ENCODE measurements around the gene CCDC28B. TPM values are rescaled to one million over a fixed set of nuclear protein-coding genes. Genes with fewer than 3 reads are reported as not detected.
A peak's percentile ranks its signal among the peaks of the same experiment; 100 is the strongest.

CCDC28B gene
- polyA plus RNA-seq, 3 donors, result 2.5 to 5.6 (median 3.7) TPM

GRCh38 chr1:32228771-32229170 is 28.4 kb downstream of the CCDC28B start:
- no peak for DNase-seq
- Mint-ChIP-seq H3K9me3 (no peaks in the 10 kb centered on the region), H3K4me3 (no peak overlapping the region), H3K4me1 (peaks cover 4% of the 10 kb centered on the region), H3K27ac (peak overlapping the region in 1 of 7 donors; percentile 69), H3K27me3 (ENCODE audit: low read depth in 3 of 3) (peaks cover 0 to 2% (median 2%) of the 10 kb centered on the region in 3 donors), H3K36me3 (peaks cover 61 to 86% of the 10 kb centered on the region in 2 donors)
- intact Hi-C loops (cut with micrococcal nuclease), result loop anchor here in 1 of 2 donors (10.0 kb wide), 1 partner anchor 166 kb away; the partner anchor contains the start of gene BSDC1
- no peaks in the 10 kb centered on the region for H4K20me1 ChIP-seq (ENCODE audit: insufficient read depth, low read length)
- no peak overlapping the region for H3K27ac ChIP-seq (ENCODE audit: low read depth in 1 of 2, low read length in 2 of 2)
- no peak overlapping the region for H3K4me2 ChIP-seq (replicated peaks; ENCODE audit: extremely low read depth, low read length, poor library complexity, severe bottlenecking)
- no peaks in the 10 kb centered on the region for H3K4me1 ChIP-seq (ENCODE audit: control insufficient read depth in 1 of 2, insufficient read depth in 2 of 2, low read length in 2 of 2)
- no peak for TF ChIP-seq CTCF (IDR thresholded peaks at IDR 0.05)
- no peak overlapping the region for H2AFZ ChIP-seq (ENCODE audit: insufficient read depth, low read depth, low read length, poor library complexity, severe bottlenecking)
- H3K27me3 ChIP-seq (ENCODE audit: control insufficient read depth in 2 of 2, insufficient read depth in 2 of 2, low read length in 2 of 2), result no peaks in the 10 kb centered on the region
- no CpG with 5 or more reads among the region's 3 CpGs for WGBS (ENCODE audit: insufficient coverage)
- no peak overlapping the region for H3K4me3 ChIP-seq (replicated peaks in 1 of 3; ENCODE audit: low read depth in 2 of 3, low read length in 3 of 3)
- H3K9ac ChIP-seq (ENCODE audit: insufficient read depth, low read length, poor library complexity, severe bottlenecking), result no peak overlapping the region
- peaks cover 62 to 82% of the 10 kb centered on the region in 2 donors for H3K36me3 ChIP-seq (replicated peaks in 1 of 2; ENCODE audit: control insufficient read depth in 1 of 2, insufficient read depth in 2 of 2, low read length in 2 of 2)
- H3K9me3 ChIP-seq (replicated peaks in 1 of 2; ENCODE audit: control insufficient read depth in 1 of 2, insufficient read depth in 1 of 2, low read length in 2 of 2), result no peaks in the 10 kb centered on the region
- peaks cover 2% of the 10 kb centered on the region for H3K79me2 ChIP-seq (ENCODE audit: insufficient read depth, low read length)

- no peak overlapping the region for H3K9ac ChIP-seq (ENCODE audit: insufficient read depth, low read length, poor library complexity, severe bottlenecking)
- H3K27ac ChIP-seq (ENCODE audit: low read depth in 1 of 2, low read length in 2 of 2), result no peak overlapping the region
- H3K36me3 ChIP-seq (replicated peaks in 1 of 2; ENCODE audit: control insufficient read depth in 1 of 2, insufficient read depth in 2 of 2, low read length in 2 of 2), result peaks cover 45 to 52% of the 10 kb centered on the region in 2 donors
- H3K9me3 ChIP-seq (replicated peaks in 1 of 2; ENCODE audit: control insufficient read depth in 1 of 2, insufficient read depth in 1 of 2, low read length in 2 of 2), result no peaks in the 10 kb centered on the region
- H3K79me2 ChIP-seq (ENCODE audit: insufficient read depth, low read length), result no peaks in the 10 kb centered on the region
- intact Hi-C loops (cut with micrococcal nuclease), result no loop called here
- Mint-ChIP-seq H3K36me3 (peaks cover 44 to 57% of the 10 kb centered on the region in 2 donors), H3K27me3 (ENCODE audit: low read depth in 3 of 3) (peaks cover 0 to 2% (median 0%) of the 10 kb centered on the region in 3 donors), H3K9me3 (no peaks in the 10 kb centered on the region), H3K4me3 (no peak overlapping the region), H3K27ac (peak overlapping the region in 2 of 7 donors; percentile 15 to 65), H3K4me1 (no peaks in the 10 kb centered on the region)
- H4K20me1 ChIP-seq (ENCODE audit: insufficient read depth, low read length), result no peaks in the 10 kb centered on the region
- no peaks in the 10 kb centered on the region for H3K4me1 ChIP-seq (ENCODE audit: control insufficient read depth in 1 of 2, insufficient read depth in 2 of 2, low read length in 2 of 2)
- no peak overlapping the region for H2AFZ ChIP-seq (ENCODE audit: insufficient read depth, low read depth, low read length, poor library complexity, severe bottlenecking)
- no peak for TF ChIP-seq CTCF (IDR thresholded peaks at IDR 0.05)
- WGBS (ENCODE audit: insufficient coverage), result 91% methylated on average over 4 of the region's 5 CpGs
- H3K27me3 ChIP-seq (ENCODE audit: control insufficient read depth in 2 of 2, insufficient read depth in 2 of 2, low read length in 2 of 2), result no peaks in the 10 kb centered on the region
- no peak overlapping the region for H3K4me2 ChIP-seq (replicated peaks; ENCODE audit: extremely low read depth, low read length, poor library complexity, severe bottlenecking)
- no peak for DNase-seq
- no peak overlapping the region for H3K4me3 ChIP-seq (replicated peaks in 1 of 3; ENCODE audit: low read depth in 2 of 3, low read length in 3 of 3)
Observed at GRCh38 chr1:32231843-32232432, 31.5 kb downstream of the CCDC28B start.
